Breast epithelium (tissue), 3 donors: ENCODE results near the gene SPOCK1.

ENCODE experiments used
- CTCF ChIP-seq, 3 donors: fragments of 450-650 bp; IDR thresholded peaks; one replicate each; pipeline ENCODE4 v1.5.1; 2016 to 2017; ENCODE audit warnings: antibody characterized with exemption in 3 of 3, mild to moderate bottlenecking in 3 of 3, moderate library complexity in 3 of 3
- POLR2A ChIP-seq: fragments of 450-650 bp; IDR thresholded peaks from one replicate; pipeline ENCODE4 v1.6.1; 2016; ENCODE audit warnings: antibody characterized with exemption, mild to moderate bottlenecking, moderate library complexity

GRCh38 chr5:137315109-137315508 is 184.0 kb downstream of the SPOCK1 start:
- TF ChIP-seq CTCF (IDR thresholded peaks at IDR 0.05) (no peak), POLR2A (no peak)
